DMS79 (cell line): ENCODE measurements around the gene TXNDC2.
"Not testable (repeated sequence)": the region's sequence is repeated elsewhere in the genome, so short reads cannot be mapped to it uniquely, and the experiment has no call there.

Experiments used
- DNase-seq: peaks from one replicate; lab custom pipeline; 2025; lab: John Stamatoyannopoulos, UW

The TXNDC2 gene

GRCh38 chr18:9884532-9885140 lies 1.1 kb upstream of the TXNDC2 start:
- DNase-seq: no peak

GRCh38 chr18:9886005-9886348 lies 204 bp downstream of the TXNDC2 start:
- no peak for DNase-seq

DNA sequence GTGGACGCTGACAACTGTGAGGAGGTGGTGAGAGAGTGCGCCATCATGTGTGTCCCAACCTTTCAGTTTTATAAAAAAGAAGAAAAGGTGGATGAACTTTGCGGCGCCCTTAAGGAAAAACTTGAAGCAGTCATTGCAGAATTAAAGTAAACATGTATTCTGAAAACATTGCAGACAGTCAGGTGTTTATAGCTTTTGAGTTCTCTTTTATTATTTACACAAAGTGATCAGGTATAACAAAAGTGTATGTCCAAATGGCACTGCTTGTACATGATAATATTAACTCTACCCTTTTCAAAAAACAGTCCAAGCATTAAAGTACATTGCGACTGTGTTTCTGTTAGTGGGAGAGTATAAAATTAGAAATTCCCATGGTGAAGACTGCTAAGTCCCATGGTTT lies 2.2 kb downstream of the TXNDC2 start:
- DNase-seq: no peak

GRCh38 chr18:9890196-9890595 lies 4.4 kb downstream of the TXNDC2 start:
- no peak for DNase-seq

DNA sequence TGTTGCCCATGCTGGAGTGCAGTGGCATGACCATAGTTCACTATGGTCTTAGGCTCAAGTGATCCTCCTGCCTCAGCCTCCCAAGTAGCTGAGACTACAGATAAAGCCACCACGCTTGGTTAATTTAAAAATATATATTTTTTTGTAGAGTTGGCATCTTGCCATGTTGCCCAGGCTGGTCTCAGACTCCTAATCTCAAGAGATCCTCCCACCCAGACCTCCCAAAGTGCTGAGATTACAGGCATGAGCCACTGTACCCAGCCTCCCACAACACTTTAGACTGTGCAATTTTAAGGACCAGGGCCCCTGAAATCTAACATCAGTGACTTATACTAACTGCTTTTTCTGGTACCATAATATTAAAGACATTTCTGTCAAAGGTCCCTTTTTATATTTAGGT lies 5.2 kb downstream of the TXNDC2 start:
- DNase-seq: no peak

DNA sequence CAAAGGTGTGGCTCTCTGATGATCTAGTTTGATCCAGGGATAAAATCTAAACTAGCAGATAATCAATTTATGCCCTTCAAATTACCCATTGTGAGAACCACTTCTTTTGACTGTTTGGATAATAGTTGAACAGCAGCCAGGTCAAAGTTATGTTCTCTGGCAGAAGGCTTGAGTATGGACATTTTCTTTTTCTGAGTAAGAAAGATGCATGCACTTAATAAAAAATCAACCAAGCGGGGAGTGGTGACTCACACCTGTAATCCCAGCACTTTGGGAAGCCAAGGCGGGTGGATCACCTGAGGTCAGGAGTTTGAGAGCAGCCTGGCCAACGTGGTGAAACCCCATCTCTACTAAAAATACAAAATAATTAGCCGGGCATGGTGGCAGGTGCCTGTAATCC lies 5.7 kb downstream of the TXNDC2 start:
- DNase-seq: not testable (repeated sequence)

- DNase-seq: no peak
Measured at GRCh38 chr18:9894454-9895068, 8.8 kb downstream of the TXNDC2 start.

DNA sequence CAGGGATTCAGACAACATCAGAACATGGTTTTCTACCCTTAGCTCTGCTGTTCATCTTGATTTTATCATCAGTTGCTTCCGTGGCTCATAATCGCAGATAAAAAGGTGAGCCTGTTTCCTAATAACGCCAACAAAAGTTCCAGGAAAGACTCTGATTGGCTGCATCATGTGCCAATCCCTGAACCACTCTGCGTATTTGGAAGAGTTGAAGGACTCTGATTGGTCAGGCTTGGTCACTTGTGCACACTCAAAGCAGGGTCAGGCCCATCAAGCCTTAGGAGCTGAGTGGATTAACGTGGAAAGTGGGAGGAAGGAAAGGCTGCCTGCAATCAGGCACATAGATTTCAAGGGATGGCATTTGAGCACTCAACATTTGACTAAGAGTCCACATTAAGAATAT lies 11.4 kb downstream of the TXNDC2 start:
- DNase-seq: no peak

- not testable (repeated sequence) for DNase-seq
Measured at GRCh38 chr18:9897787-9898291, 12.1 kb downstream of the TXNDC2 start.

DNA sequence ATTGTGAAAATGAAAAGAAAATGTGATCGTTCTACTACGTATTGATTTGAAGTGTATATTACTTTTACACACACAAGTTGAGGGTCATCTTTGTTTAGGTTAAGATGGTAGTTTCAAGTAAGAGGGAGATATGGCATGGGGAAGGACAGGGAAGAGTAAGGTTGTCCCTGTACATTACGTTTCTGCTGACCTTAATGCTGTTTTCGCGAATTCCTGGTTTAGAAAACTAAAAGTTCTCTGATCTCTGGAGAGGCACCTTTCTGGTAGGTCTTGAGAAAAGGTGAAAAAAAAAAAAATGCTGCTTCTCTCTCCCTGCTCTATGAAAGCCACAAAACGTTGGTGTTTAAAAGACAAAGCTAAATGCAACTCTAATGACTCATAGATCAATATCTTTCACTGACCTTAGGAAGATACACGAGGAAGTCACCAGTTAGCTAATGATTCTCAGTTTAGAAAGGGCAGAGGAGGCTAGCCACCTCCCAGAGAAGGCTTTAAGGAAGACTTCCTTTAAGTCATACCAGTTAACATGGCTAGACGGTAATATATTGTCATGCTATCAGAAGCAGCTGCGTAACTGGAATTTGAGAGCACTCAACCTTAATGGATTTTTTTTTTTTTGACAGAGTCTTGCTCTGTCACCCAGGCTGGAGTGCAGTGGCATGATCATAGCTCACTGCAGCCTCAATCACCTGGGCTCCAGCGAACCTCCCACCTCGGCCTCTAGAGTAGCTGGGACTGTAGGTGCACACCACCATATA lies 13.2 kb downstream of the TXNDC2 start:
- DNase-seq: no peak

GRCh38 chr18:9899550-9899930 lies 13.8 kb downstream of the TXNDC2 start:
- DNase-seq: not testable (repeated sequence)

GRCh38 chr18:9900699-9901098 lies 14.9 kb downstream of the TXNDC2 start:
- DNase-seq: no peak

DNA sequence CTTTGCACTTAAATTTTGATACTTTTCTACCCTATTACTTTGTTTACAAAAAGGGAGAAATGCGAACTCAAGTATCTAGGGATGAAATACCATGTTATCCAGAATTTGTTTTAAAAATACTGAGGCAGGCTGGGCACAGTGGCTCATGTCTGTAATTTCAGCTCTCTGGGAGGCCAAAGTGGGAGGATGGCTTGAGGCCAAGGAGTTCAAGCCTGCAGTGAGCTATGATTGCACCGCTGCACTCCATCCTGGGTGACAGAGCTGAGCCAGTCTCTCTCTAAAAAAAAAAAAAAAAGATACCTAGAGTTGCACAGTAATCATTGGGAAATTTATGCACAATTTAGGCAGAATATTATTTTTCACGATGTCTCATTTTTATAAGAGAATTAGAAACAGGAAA lies 15.6 kb downstream of the TXNDC2 start:
- DNase-seq: no peak

DNA sequence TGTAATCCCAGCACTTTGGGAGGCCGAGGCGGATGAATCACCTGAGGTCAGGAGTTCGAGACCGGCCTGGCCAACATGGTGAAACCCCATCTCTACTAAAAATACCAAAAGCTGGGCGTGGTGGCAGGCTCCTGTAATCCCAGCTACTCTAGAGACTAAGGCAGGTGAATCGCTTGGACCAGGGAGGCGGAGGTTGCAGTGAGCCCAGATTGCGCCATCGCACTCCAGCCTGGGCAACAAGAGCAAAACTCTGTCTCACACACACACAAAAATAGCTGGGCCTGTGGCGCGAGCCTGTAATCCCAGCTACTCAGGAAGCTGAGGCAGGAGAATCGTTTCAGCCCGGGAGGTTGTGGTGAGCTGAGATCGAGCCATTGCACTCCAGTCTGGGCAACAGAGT lies 16.5 kb downstream of the TXNDC2 start:
- not testable (repeated sequence) for DNase-seq

- DNase-seq: no peak
Measured at GRCh38 chr18:9902832-9903231, 17.1 kb downstream of the TXNDC2 start.

- no peak for DNase-seq
Measured at GRCh38 chr18:9905401-9905922, 19.7 kb downstream of the TXNDC2 start.

GRCh38 chr18:9906481-9906880 lies 20.7 kb downstream of the TXNDC2 start:
- DNase-seq: no peak

GRCh38 chr18:9907867-9908266 lies 22.1 kb downstream of the TXNDC2 start:
- no peak for DNase-seq

GRCh38 chr18:9910071-9910470 lies 24.3 kb downstream of the TXNDC2 start:
- DNase-seq: no peak

DNA sequence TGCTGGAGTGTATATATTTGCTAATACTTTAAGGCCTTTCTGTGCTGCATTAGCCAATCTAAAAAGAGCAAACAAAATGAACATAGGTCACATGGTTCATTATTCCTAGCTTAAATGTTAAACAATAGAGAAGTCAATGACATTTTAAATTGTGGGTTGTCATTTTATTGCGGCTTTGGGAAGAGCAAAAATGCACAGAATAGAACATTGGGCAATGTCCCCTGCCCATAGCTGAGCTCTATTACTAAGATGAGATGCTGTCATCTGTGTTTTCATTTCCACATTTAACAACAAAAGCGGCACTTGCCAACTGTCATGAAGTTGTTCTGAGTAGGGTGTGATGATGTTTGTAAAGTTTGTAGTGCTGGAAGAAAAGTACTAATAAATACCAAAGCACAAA lies 24.9 kb downstream of the TXNDC2 start:
- no peak for DNase-seq

DNA sequence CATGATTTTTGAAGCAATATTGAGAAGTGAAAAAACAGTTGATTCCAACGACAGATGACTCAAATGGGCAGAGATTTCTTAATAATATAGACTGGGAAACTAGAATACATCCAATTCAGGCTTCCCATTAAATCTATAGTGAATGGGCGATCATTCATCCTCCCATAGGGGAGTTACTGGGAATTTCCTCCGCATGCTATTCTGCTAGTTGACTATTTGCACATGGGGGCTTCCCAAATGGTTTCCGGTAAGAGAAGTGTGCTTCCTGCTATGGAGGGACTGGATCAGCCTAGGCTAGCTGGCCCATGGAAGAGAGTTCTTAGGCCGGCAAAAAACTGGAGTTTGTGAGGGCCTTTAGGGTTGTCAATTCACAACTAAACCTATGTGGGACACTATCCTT lies 25.5 kb downstream of the TXNDC2 start:
- no peak for DNase-seq

GRCh38 chr18:9912285-9912684 lies 26.5 kb downstream of the TXNDC2 start:
- not testable (repeated sequence) for DNase-seq

GRCh38 chr18:9913151-9913525 lies 27.4 kb downstream of the TXNDC2 start:
- DNase-seq: no peak
